Measurements from ENCODE around the gene CYP27C1. TPM values are rescaled to one million over a fixed set of nuclear protein-coding genes. Genes with fewer than 3 reads are reported as not detected.

Gene CYP27C1
- total RNA-seq, 2 experiments from 2014 or later = not detected

DNA sequence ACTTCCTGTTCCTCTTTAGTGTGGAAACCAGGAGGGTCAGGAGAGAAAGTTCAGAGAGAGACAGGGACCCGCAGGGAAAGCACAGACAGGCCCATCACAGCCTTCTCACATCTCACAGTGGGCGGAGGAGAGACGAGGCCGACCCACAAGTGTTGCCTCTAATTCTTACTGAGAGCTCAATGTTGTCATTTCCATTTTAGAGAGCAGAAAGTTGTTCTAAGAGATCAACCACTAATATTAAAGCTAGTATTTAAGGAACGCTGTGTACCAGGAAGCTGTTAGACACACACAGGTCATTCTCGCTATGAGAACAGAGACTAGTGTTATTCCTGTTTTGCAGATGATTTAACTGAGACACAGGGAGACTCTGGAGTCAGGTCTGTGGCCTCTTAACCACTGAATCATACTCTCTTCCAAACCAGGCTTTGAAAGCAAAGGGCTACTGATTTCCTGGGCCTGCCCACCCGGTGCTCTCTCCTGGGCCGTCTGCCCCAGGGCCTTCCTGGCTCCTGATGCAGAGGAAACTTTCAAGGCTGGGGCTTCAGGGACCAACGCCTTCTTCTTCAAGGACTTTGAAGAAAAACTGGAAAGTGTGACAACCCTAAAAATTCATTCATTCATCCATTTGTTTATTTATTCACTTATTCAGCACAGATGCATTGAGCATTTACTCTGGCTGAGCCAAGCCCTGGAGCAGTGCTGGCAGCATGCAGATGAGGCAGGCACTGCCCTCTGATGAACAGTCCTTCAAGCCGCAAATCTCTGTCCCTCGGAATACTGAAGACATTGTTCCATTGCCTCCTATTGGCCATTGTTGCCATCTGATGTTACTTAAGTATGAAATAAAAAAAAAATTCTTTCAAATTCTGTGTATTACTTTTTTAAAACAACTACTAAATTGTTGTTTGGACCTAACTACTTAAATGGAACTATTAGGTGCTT is 76.0 kb downstream of the CYP27C1 start:
- no peaks in the 10 kb centered on the region for H3K9me3 ChIP-seq (ENCODE audit: control insufficient read depth in 1 of 2, insufficient read depth in 1 of 2, low read length in 2 of 2)
- Mint-ChIP-seq H3K27me3 (no peaks in the 10 kb centered on the region), H3K9me3 (no peaks in the 10 kb centered on the region), H3K36me3 (ENCODE audit: low read depth) (no peaks in the 10 kb centered on the region), H3K4me3 (no peak overlapping the region), H3K4me1 (ENCODE audit: low read depth) (no peaks in the 10 kb centered on the region), H3K27ac (no peak overlapping the region)
- H3K4me1 ChIP-seq (ENCODE audit: insufficient read depth, low read length) = no peaks in the 10 kb centered on the region
- H3K36me3 ChIP-seq (ENCODE audit: insufficient read depth, low read length) = no peaks in the 10 kb centered on the region
- intact Hi-C loops (cut with DNase I, micrococcal nuclease) = loop anchor here in 1 of 2 experiments (10.0 kb wide), 1 partner anchor 79 kb away; no protein-coding TSS in a partner anchor
- DNase-seq = no peak
- TF ChIP-seq, protein P1, sequence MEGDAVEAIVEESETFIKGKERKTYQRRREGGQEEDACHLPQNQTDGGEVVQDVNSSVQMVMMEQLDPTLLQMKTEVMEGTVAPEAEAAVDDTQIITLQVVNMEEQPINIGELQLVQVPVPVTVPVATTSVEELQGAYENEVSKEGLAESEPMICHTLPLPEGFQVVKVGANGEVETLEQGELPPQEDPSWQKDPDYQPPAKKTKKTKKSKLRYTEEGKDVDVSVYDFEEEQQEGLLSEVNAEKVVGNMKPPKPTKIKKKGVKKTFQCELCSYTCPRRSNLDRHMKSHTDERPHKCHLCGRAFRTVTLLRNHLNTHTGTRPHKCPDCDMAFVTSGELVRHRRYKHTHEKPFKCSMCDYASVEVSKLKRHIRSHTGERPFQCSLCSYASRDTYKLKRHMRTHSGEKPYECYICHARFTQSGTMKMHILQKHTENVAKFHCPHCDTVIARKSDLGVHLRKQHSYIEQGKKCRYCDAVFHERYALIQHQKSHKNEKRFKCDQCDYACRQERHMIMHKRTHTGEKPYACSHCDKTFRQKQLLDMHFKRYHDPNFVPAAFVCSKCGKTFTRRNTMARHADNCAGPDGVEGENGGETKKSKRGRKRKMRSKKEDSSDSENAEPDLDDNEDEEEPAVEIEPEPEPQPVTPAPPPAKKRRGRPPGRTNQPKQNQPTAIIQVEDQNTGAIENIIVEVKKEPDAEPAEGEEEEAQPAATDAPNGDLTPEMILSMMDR (IDR thresholded peaks at IDR 0.05) = no peak
- no peak overlapping the region for H3K4me3 ChIP-seq (ENCODE audit: low read length)
- CTCF ChIA-PET = no interaction called here
- H3K27me3 ChIP-seq (ENCODE audit: control insufficient read depth in 1 of 2, insufficient read depth in 2 of 2, low read length in 2 of 2) = no peaks in the 10 kb centered on the region
- ATAC-seq (ENCODE audit: poor library complexity) = no peak
- H3K27ac ChIP-seq (ENCODE audit: low read depth in 1 of 2, low read length in 2 of 2) = no peak overlapping the region
- POLR2A ChIA-PET = no interaction called here

DNA sequence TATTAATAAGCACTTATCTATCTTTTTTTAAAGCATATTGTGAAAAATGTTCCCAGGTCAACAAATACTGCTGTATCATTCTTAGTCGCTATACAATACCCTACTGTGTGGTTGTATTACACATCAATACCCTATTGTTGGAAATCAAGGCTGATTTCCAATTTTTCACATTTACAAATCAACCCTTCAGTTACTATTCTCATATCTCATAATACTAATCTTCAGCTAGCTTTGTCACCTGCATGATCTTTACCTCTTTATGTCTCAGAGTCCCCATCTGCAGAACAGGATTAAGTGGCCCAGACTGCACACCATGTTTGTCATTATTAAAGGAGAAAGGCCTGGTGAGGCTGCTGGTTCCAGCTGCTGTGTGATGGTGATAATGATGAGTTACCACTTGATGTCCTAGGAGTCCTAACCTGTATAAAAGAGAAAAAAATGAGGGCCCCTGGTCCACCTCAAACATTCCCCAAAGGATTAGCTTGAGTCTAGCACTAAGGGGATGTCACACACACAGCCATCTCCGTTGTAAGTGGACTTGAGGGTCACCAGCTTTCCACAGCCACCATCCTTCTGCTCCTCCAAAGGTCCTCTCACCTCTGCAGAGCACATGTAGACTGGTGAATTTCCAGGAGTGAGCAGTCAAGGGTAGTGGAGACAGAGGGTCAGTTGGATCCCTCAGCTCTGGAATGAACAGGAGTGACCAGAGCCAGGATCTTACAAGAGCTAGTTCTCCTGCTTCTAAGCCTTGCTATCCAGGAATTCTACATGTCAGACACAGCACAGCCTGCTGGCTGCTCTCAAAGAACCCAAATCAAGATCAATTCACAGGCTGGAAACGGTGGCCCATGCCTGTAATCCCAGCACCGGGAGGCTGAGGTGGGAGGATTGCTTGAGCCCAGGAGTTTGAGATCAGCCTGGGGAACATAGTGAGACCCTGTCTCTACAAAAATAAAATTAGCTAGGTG is 77.2 kb downstream of the CYP27C1 start:
- Histone ChIP-seq H3K4me3 (ENCODE audit: low read length) (no peak overlapping the region), H3K9me3 (ENCODE audit: control insufficient read depth in 1 of 2, insufficient read depth in 1 of 2, low read length in 2 of 2) (no peaks in the 10 kb centered on the region), H3K36me3 (ENCODE audit: insufficient read depth, low read length) (no peaks in the 10 kb centered on the region), H3K4me1 (ENCODE audit: insufficient read depth, low read length) (no peaks in the 10 kb centered on the region), H3K27ac (ENCODE audit: low read depth in 1 of 2, low read length in 2 of 2) (no peak overlapping the region), H3K27me3 (ENCODE audit: control insufficient read depth in 1 of 2, insufficient read depth in 2 of 2, low read length in 2 of 2) (no peaks in the 10 kb centered on the region)
- DNase-seq = no peak
- Mint-ChIP-seq H3K27ac (no peak overlapping the region), H3K4me1 (ENCODE audit: low read depth) (no peaks in the 10 kb centered on the region), H3K27me3 (no peaks in the 10 kb centered on the region), H3K4me3 (no peak overlapping the region), H3K36me3 (ENCODE audit: low read depth) (no peaks in the 10 kb centered on the region), H3K9me3 (no peaks in the 10 kb centered on the region)
- intact Hi-C loops (cut with DNase I, micrococcal nuclease) = loop anchor here in 1 of 2 experiments (10.0 kb wide), 1 partner anchor 78 kb away; no protein-coding TSS in a partner anchor
- ChIA-PET CTCF (no interaction called here), POLR2A (no interaction called here)
- TF ChIP-seq, protein P1 (IDR thresholded peaks at IDR 0.05) = no peak
- ATAC-seq (ENCODE audit: poor library complexity) = no peak

DNA sequence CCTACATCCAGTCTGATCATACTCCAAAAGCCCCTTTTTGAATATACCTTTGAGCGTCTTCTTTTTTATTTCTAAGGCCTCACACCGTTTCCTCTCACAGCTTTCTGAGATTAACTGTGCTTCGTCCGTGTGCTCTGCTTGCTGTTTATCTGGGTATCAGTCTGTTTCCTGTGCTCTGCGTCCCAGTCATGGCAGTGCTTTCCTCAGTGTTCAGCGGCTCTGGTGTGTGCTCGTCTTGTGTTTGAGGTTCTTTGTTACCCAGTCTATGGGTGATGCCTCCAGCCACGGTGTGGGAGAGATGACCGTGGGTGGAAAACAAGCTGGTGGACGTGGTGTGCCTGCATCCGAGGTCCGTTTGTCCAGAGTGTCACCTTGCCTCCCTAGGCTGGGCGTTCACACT is 79.6 kb downstream of the CYP27C1 start:
- H3K36me3 Mint-ChIP-seq (ENCODE audit: low read depth) = no peaks in the 10 kb centered on the region
- POLR2A ChIA-PET = no interaction called here

More for the DNA sequence above, 79.6 kb downstream of the CYP27C1 start:
- H3K4me3 Mint-ChIP-seq = no peak overlapping the region
- H3K27me3 Mint-ChIP-seq = no peaks in the 10 kb centered on the region
- no peak overlapping the region for H3K27ac ChIP-seq (ENCODE audit: low read depth in 1 of 2, low read length in 2 of 2)
- H3K4me1 ChIP-seq (ENCODE audit: insufficient read depth, low read length) = no peaks in the 10 kb centered on the region
- H3K4me1 Mint-ChIP-seq (ENCODE audit: low read depth) = no peaks in the 10 kb centered on the region
- intact Hi-C loops (cut with DNase I, micrococcal nuclease) = loop anchor here in 1 of 2 experiments (10.0 kb wide), 1 partner anchor 76 kb away; no protein-coding TSS in a partner anchor
- DNase-seq (no peak), ATAC-seq (ENCODE audit: poor library complexity) (no peak)
- no peak overlapping the region for H3K27ac Mint-ChIP-seq
- H3K9me3 ChIP-seq (ENCODE audit: control insufficient read depth in 1 of 2, insufficient read depth in 1 of 2, low read length in 2 of 2) = no peaks in the 10 kb centered on the region
- H3K4me3 ChIP-seq (ENCODE audit: low read length) = no peak overlapping the region
- no peaks in the 10 kb centered on the region for H3K27me3 ChIP-seq (ENCODE audit: control insufficient read depth in 1 of 2, insufficient read depth in 2 of 2, low read length in 2 of 2)
- TF ChIP-seq, protein P1 (IDR thresholded peaks at IDR 0.05) = no peak
- no peaks in the 10 kb centered on the region for H3K36me3 ChIP-seq (ENCODE audit: insufficient read depth, low read length)
- no peaks in the 10 kb centered on the region for H3K9me3 Mint-ChIP-seq
- CTCF ChIA-PET = interaction anchor here (0.6 kb wide), 1 partner anchor 50 kb away, joined by 3 read pairs; no protein-coding TSS in a partner anchor

Measured in CD4-positive, alpha-beta T cell (primary cell).